ENCODE results near the gene UBE2E3.
A peak's percentile ranks its signal among the peaks of the same experiment; 100 is the strongest.

GRCh38 chr2:180992994-180993393 lies 12.6 kb downstream of the UBE2E3 start:
- peak in 2 of 4 donors; percentile 27 to 28 for TF ChIP-seq CTCF (IDR thresholded peaks at IDR 0.05)
- TF ChIP-seq POLR2A (IDR thresholded peaks at IDR 0.05), result no peak
